CD4-positive, alpha-beta T cell treated with Interferon gamma for 1 hour (primary cell): ENCODE measurements around the gene ALDH3B2.
A peak's percentile ranks its signal among the peaks of the same experiment; 100 is the strongest.
"Not testable (repeated sequence)": the region's sequence is repeated elsewhere in the genome, so short reads cannot be mapped to it uniquely, and the experiment has no call there.

Experiments
- DNase-seq: peaks from one replicate; pipeline ENCODE4 v3.0.0-alpha.2; 2020

Gene ALDH3B2

GRCh38 chr11:67627812-67628624 lies 46.4 kb downstream of the ALDH3B2 start:
- DNase-seq = no peak

GRCh38 chr11:67627441-67627811 lies 47.0 kb downstream of the ALDH3B2 start:
- DNase-seq = no peak

- no peak for DNase-seq
Observed at GRCh38 chr11:67626970-67627369, 47.5 kb downstream of the ALDH3B2 start.

GRCh38 chr11:67626131-67626833 lies 48.1 kb downstream of the ALDH3B2 start:
- DNase-seq = not testable (repeated sequence)

GRCh38 chr11:67623795-67624194 lies 50.6 kb downstream of the ALDH3B2 start:
- DNase-seq = not testable (repeated sequence)

GRCh38 chr11:67622905-67623304 lies 51.5 kb downstream of the ALDH3B2 start:
- DNase-seq = not testable (repeated sequence)

GRCh38 chr11:67621928-67622327 lies 52.5 kb downstream of the ALDH3B2 start:
- DNase-seq = not testable (repeated sequence)

GRCh38 chr11:67620621-67621020 lies 53.8 kb downstream of the ALDH3B2 start:
- DNase-seq = not testable (repeated sequence)

GRCh38 chr11:67619683-67620618 lies 54.5 kb downstream of the ALDH3B2 start:
- not testable (repeated sequence) for DNase-seq

- DNase-seq = not testable (repeated sequence)
Observed at GRCh38 chr11:67618901-67619659, 55.3 kb downstream of the ALDH3B2 start.

- no peak for DNase-seq
Observed at GRCh38 chr11:67617243-67617953, 57.0 kb downstream of the ALDH3B2 start.

- no peak for DNase-seq
Observed at GRCh38 chr11:67616431-67617242, 57.8 kb downstream of the ALDH3B2 start.

GRCh38 chr11:67615728-67616430 lies 58.5 kb downstream of the ALDH3B2 start:
- peak; percentile 19 for DNase-seq

GRCh38 chr11:67614730-67615714 lies 59.4 kb downstream of the ALDH3B2 start:
- peak; percentile 59 for DNase-seq

GRCh38 chr11:67613960-67614715 lies 60.3 kb downstream of the ALDH3B2 start:
- DNase-seq = peak; percentile 92

GRCh38 chr11:67613313-67613959 lies 61.0 kb downstream of the ALDH3B2 start:
- no peak for DNase-seq

- no peak for DNase-seq
Observed at GRCh38 chr11:67612751-67613150, 61.7 kb downstream of the ALDH3B2 start.
